GM18868 (cell line): Measurements from ENCODE around the gene RNF2.
A peak's percentile ranks its signal among the peaks of the same experiment; 100 is the strongest.
"Not testable (repeated sequence)": the region's sequence is repeated elsewhere in the genome, so short reads cannot be mapped to it uniquely, and the experiment has no call there.

Experiments
- ATAC-seq: cut with Tn5 transposase; IDR thresholded peaks from one replicate; pipeline ENCODE4 v1.9.1; 2021; ENCODE audit warnings: mild to moderate bottlenecking, moderate library complexity; ENCODE audit not compliant: unreplicated experiment

RNF2 gene

DNA sequence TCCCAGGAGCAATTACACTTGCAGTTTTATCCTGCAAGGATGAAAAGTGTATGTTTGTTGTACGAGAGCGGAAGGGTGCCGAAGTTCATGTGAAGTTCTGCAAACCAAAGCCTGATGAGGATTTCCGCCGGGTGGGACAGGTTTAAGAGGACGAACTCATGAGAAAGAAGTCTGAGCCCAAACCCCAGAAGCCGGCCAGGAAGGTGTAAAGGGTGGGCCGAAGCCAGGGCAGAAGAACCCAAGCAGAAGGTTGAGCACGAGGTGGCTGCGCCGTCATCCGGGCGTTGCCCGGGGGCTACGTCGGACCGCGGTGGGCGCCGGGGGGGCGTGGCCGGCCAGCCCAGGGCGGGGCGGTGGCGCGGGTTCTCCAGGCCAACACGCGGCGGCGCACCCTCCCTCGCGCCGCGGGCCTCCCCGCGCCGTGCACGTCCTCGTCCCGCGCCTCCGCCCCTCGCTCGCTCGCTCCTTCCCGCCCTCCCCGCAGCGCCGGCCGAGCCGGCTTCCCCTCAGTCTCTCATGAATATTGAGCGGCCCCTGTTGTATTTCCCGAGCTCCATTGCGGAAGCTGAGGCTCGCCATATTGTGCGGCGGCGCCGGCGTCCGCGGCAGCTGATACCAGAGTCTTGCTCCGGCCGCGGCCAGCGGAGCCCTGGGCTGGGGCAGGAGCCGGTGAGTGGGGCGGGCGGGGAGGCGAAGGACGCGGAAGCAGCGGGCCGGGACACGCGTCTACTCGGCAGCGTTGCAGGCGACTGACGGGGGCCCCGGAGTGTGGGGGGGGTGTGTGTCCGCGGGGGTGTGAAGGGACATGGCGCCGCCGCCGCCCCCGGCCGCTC lies at the start of gene RNF2:
TSS of gene RNF2 (plus strand) at position 578 of the 833 bp plus-strand sequence. CDS start 41,996 bp downstream, outside the sequence.
- ATAC-seq, result peak; percentile 90

DNA sequence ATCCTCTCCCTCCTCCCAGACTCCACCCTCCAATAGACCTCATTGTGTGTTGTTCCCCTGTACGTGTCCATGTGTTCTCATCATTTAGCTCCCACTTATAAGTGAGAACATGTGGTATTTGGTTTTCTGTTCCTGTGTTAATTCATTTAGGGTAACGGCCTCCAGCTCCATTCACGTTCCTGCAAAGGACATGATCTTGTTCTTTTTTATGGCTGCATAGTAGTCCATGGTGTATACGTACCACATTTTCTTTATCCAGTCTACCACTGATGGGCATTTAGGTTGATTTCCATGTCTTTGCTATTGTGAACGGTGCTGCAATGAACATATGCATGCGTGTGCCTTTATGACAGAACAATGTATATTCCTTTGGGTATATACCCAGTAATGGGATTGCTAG lies 45.4 kb upstream of the RNF2 start:
- not testable (repeated sequence) for ATAC-seq

DNA sequence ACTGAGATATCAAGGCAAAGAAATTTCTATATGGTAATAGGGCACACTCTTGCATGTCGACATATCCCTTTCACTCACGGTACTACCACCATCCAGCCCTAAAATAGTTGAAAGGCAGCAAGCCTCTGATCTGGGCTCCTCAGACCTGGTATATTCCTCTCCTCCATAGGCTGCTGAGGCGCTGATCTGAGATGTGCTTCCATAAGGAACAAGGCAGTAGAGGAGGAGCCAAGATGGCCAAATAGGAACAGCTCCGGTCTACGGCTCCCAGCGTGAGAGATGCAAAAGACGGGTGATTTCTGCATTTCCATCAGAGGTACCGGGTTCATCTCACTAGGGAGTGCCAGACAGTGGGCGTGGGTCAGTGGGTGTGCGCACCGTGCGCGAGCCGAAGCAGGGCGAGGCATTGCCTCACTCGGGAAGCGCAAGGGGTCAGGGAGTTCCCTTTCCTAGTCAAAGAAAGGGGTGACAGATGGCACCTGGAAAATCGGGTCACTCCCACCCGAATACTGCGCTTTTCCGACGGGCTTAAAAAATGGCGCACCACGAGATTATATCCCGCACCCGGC lies 44.0 kb upstream of the RNF2 start:
- not testable (repeated sequence) for ATAC-seq

DNA sequence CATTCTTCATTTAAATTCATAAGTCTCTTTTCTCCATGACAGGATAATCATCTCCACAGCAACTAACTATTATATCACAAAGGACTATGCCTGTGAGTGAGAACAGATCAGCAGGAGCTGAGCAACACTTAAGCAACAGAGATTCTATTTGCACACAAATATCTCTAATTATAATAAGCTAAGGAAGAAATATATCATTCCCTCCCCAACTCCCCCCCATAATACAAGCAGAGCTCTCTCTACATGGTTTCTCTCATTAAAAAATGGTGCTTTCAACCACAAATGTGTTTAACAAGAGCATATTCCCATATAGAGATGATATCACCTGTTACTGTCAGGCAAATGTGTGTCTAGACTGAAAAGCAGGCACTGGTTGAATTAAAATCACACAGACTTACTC lies 36.5 kb upstream of the RNF2 start:
- ATAC-seq, result no peak

DNA sequence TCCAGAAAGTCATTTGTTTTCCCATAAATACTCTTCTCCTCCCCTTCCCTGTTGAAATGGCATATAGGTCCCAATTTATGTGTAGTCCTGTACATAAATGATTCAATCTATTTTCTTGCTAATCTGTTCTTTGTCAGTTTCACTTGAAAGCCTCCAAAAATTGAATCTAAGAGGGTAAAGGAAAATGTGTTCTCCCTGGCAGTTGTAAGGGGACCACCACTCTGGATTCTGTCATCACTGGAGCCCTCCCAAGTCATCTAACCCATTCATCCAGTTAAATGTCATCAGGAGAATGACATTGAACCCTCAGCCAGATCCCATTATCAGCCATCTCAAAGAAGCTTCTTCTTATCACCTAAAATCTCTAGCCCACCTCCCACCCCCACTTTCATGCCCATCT lies 35.0 kb upstream of the RNF2 start:
- no peak for ATAC-seq

DNA sequence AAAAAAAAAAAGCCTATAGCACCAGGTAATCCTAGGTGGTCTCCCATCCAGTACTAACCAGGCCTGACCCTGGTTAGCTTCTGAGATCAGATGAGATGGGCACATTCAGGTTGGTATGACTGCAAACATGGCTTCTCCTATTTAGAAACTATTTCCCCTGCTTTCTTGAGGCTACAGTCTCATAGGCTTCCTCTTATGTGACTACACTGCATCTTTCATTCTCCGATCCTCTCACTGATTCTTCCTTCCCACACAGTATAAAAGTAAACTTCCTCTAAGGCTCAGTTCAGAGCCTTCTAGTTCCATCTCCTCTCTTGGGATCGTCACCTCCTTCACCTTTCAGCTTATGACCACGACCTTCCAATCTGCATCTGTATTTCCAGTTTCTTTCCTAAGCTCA lies 30.4 kb upstream of the RNF2 start:
- ATAC-seq, result no peak

DNA sequence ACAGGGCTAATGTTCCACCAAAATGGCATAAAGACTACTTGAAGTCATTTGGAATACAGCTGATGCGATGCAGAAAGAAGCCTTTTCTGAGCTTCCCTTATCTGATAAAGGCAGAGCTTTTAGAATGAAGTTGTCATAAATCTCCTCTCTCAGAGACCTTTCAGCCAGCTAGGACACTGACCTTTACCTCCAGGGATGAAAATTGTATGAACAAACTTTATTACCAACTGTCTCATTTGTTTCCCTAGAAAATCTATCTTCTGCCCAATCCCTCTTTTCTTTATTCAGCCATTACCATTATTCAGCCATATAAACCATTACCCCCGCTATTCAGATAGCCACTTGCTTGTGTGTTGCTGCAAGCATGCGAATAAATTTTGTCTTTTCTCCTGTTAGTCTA lies 29.7 kb upstream of the RNF2 start:
- ATAC-seq, result no peak

DNA sequence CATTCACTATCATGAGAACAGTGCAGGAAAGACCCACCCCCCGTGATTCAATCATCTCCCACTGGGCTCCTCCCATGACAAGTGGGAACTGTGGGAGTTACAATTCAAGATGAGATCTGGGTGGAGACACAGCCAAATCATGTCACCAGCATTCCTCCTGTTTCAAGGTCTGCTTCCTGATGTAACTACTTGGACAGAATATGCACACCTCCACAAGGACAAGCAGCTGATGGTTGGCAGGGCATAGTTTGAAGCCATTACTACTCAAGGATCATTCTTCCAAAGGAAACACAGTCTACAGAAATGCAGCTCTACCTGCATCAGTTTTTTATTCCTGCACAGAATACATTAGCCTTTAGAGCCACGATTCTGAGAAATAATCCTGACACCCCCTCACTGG lies 28.5 kb upstream of the RNF2 start:
- no peak for ATAC-seq

DNA sequence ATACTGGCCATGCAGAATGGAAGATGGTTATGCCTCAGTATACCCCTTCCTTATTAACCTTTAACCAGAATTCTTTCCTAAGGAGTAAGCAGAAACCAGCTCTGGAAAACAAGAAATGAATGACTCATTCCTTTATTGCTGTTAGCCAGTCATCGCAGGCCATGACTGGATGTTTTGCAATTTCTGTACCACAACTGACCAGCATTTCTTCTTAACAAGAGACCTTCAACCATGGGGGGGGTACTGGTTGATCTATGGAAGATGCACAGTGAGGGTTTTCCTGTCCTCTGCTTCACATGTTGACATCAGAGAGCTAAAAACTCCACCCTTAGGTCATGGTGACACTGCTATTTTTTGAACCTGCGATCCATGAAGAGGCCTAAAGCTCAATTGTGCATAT lies 28.0 kb upstream of the RNF2 start:
- ATAC-seq, result no peak

DNA sequence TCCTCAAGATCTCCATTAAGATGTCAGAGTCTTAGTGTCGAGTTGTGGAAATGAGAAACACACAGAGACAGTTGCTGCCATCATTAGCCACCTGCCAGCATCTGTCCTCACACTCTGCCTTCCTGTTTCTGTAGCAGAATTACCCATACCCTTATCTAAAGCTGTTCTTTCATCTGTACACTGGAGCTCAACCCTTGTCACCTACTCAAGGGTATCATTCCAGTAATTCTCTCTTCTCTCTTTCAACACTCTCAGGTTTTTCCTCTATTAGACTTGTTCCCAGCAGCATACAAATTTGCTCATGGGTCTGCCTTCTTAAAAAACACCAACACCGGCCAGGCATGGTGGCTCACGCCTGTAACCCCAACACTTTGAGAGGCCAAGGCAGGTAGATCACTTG lies 27.4 kb upstream of the RNF2 start:
- ATAC-seq, result no peak

DNA sequence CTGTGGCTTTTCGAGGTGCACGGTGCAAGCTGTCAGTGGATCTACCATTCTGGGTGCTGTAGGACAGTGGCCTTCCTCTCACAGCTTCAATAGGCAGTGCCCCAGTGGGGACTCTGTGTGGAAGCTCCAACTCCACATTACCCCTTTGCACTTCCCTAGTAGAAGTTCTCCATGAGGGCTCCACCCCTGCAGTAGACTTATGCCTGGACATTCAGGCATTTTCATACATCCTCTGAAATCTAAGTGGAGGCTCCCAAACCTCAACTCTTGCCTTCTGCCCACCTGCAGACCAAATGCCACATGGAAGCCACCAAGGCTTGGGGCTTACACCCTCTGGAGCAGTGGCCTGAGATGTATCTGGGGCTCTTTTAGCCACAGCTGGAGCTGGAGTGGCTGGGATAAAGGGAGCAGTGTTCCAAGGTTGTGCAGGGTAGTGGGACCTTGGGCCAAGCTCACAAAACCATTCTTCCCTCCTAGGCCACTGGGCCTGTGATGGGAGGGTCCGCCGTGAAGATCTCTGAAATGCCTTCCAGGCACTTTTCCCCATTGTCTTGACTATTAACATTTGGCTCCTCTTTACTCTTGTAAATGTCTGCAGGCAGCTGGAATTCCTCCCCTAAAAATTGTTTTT lies 18.0 kb upstream of the RNF2 start:
- no peak for ATAC-seq

DNA sequence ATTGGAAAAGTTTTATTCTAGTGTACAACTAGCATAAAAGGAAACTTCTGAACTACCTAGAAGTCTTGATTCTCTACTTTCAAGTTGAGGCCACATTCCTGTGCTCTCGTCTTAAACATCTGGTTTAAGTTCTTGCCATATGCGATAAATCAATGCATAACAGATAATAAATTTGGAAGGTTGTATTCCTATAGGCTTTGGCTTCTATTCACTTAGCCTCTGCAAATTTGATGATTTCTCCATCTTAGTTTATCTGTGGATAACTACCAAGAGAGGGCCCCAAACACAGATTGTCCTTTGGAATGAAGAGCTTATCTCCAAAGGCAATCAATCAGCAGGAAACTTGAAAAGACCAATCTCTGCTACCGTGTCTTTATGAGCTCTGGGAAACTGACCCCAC lies 11.7 kb upstream of the RNF2 start:
- no peak for ATAC-seq

DNA sequence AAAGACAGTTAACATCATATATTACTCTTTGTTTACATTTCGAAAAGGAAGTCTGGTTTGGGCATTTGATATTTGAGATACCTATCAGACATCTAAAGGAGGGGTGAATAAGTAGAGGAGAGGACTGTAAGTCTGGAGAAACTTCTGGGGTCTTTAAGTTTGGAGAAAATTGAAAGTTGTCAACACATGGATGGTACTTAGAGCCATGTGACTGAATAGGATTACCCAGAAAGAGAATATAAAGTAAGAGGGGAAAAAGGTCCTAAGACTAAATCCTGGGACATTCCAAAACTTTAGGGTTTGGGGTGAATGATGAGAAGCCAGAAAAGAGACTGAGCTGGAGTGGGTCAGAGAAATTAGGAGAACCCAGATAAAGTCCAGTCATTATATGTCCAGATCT lies 10.1 kb upstream of the RNF2 start:
- no peak for ATAC-seq

DNA sequence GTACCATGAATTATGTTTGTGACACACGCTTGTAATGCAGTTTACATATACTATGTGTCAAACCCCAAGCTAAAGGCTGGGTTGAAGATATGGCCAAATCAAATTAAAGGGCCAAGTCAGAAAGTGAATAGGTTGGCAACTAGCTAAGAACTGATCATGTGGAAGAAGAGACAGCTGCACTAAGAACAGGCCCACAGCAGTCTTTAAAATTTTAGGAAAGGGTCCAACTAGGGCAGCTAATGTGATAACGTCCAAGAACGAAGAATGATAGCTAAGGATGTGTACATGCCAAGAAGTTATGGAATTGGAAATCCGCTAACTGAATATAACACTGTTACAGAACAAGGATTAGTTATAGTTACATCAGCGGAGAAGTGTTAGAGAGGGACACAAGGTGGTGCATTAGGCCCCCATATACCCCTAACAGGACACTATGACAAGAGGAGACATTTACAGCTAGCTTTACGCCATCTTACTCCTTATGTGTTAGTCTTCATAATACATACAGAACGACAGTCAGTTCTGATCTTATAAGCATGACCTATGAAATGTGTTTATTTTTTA lies 6.5 kb upstream of the RNF2 start:
- no peak for ATAC-seq

DNA sequence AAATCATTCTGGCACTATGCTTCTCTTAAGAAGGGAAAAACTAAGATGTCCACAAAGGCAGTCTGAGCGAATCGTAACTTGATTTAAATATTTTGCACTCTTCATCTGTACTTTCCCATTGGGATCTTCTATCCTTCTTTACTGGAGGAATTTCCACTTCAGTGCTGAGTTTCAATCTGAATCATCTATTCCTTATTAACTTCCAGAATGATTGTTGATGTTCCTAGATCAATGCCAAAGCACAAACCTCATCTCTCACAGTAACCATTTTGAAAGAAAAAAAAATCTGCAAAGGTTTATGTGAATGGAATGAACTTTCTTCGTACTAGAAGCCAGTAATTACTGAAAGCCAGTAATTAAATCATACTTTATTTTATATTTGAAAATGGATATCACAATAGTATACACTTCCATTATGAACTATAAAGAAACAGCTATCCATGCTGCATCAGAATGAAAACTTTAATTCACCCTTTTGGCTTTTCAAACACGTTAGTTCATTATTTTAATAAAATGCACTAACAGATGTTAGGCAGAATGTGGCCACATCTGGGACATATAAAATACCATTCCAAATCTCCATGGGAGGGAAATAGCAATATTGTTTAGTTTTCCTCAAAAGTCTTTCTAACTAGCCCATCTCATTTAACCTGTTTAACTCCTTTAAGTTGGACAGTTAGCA lies 5.5 kb upstream of the RNF2 start:
- no peak for ATAC-seq

DNA sequence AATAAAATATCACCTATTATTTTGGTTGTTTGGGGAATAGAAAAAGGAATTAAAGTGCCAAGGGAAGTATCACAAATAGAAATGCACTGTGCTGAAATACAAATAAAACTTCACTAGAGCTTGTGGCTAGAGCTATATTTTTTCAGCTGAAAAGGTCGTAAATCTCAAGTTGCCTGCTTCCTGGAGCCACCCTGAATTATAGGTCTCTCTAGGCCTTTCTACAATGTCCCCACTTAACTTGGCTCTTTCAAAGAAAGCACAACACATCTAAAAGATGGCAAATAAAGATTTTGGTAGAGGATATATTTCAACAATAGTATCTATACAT lies 5.0 kb upstream of the RNF2 start:
- no peak for ATAC-seq

DNA sequence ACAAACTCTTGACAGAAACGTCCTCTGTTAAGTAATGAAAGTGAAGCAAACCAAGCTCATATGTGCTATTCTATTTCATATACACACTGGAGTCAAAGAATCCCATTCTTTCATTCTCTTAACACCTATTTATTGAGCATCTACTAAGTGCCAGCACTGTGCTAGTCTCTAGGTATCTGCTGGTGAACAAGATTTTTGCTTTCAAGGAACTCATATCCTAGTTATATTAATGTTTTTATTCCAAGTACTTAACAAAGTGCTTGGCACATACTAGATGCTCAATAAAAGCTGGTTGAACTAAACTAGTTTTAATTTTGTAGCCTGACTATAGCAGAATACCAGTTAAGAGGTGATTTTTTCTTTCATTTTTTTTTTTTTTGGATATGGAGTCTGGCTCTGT lies 3.6 kb upstream of the RNF2 start:
- no peak for ATAC-seq

DNA sequence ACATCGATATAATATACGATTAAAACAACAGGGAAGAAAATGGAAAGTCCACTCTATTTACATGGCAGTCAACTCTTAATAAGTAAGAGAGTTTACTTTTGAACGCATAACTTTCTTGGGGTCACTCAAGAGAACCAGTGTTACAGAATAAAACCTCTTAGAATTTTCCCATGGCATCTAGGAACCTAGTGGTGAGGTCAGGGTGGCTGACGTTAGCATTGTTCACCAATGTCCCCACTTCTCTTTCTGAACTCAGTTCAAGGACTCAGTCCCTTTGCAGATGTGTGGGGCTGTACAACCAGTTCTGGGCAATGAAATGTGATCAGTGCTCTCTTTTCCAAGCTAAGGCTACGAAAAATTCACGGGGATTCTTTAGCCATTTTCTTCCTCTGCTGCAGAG lies 2.6 kb upstream of the RNF2 start:
- no peak for ATAC-seq

DNA sequence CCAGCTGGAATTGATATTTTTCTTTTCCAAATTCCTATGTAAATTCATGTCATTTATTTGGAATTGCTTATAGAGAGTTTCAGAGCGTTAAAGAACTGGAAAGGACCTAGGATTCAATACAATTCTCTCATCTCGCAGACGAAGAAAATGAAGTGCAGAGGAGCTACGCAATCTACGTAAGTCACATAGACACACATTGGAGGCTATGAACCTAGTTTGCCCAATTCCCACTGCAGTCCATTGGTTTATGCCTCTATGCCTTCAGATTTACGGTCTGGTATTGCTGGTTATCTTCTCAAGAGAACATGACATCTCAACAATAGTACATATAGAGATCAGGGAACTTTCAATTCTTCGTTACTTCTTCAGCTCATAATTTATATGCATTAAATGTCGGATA lies 971 bp upstream of the RNF2 start:
- no peak for ATAC-seq

DNA sequence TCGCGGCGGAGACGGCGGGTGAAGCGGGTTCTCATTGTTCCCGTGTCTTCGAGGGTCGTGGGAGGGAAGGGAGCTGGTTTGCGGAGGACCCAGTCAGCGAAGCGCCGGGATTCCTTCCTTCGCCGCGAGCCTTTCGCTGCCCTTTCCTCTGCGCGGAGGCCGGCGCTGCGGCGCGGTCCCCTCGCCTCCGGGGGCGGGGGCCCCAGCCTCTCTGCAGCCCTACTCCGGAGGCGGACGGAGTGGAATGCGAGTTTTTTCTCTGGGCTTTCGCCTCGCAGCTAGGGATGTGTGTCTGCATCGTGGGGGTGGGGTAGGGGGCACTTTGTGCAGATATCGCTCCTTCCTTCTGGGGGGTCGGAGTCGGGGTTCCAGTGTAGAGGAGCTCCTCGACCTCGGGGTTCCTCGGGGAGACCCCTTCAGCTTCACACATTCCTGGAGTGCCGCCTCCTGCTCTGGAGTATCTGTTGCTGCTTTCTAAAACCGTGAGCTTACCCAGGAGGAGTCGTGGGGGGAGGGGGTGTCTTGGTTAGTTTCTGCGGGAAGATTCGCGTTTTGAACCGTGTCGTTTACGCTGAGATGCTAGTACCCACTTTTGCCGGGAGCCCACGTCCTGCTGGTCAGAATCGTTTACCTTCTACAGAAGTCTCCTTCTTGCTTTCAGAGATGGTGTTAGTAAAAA lies 595 bp downstream of the RNF2 start:
- peak; percentile 39 for ATAC-seq

DNA sequence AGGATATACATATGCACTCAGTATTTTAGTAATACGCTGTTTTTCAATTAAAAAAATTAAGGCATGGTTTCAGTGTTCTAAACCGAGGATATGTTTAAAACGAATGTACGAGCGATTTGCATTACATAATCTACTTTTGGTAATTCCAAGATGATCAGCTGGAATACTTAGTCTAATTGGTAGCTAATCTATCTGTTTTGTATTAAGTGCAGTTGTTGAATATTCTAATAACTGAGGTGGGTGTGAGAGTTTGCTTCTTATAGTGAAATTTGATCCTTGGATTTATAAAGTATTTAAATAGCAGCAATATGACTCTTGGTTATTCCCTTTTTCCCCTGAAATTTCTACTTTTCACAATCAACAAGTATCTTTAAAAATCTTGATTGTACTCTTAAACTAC lies 1.3 kb downstream of the RNF2 start:
- no peak for ATAC-seq
